RWPE1 (cell line): Measurements from ENCODE around the gene R3HDM1.
"Not testable (repeated sequence)": the region's sequence is repeated elsewhere in the genome, so short reads cannot be mapped to it uniquely, and the experiment has no call there.

Experiments
- CTCF ChIA-PET: fragments of 350-600 bp; sonication (Branson Sonifier 250); formaldehyde crosslinking; extraction: SDS; loops from one replicate; lab custom pipeline; 2021; lab: Yijun Ruan, JAX
- POLR2A ChIA-PET: fragments of 400-600 bp; formaldehyde crosslinking; extraction: SDS; loops from one replicate; lab custom pipeline; 2020; ENCODE audit warnings: antibody characterized with exemption; ENCODE audit not compliant: low non-redundant PET; lab: Yijun Ruan, JAX
- DNase-seq: peaks from one replicate; pipeline ENCODE4 v3.0.0; 2012; ENCODE audit warnings: low spot score
- H3K27ac ChIP-seq: fragments of 450-650 bp; 2 replicates; pipeline ENCODE4 v1.5.1; 2017
- TF ChIP-seq, protein P1 (sequence below): fragments of 450-650 bp; conservative IDR thresholded peaks from 2 replicates; pipeline ENCODE4 v1.5.1; 2017; ENCODE audit warnings: low read depth, mild to moderate bottlenecking

R3HDM1 gene

DNA sequence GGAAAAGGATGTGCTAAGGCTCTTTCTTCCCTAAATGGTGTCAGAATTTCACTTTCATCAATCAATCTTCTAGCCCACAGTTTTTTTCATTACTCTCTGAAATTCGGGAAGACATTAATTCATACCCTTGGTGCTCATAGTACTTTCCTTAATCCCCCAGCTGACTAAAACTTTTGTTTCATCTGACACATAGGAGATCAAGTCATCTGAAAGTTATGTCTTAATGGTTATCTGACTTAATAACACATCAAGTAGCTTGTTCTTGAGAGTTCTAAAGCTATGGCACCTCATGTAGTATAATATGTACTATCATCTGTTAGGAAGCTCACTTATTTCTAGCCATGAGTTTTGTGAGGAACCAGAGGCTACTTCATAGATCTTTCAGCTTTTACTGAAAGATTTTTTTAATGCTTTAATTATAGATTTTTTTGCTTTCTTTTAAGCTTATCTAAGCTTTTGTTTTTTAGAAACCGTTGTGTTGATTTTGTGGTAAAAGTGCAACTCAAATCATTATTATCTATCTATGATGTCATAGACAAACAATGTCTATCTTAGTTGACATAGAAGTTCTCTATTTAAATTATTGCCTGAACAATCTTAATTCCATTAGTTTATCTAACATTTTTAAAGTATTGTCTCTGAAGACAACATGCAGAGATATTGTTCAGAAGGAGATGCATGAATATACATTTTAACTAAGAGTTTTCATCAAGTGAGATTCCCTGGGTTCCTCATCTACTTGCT, 116.7 kb downstream of the R3HDM1 start:
- DNase-seq = no peak
- TF ChIP-seq, protein P1, sequence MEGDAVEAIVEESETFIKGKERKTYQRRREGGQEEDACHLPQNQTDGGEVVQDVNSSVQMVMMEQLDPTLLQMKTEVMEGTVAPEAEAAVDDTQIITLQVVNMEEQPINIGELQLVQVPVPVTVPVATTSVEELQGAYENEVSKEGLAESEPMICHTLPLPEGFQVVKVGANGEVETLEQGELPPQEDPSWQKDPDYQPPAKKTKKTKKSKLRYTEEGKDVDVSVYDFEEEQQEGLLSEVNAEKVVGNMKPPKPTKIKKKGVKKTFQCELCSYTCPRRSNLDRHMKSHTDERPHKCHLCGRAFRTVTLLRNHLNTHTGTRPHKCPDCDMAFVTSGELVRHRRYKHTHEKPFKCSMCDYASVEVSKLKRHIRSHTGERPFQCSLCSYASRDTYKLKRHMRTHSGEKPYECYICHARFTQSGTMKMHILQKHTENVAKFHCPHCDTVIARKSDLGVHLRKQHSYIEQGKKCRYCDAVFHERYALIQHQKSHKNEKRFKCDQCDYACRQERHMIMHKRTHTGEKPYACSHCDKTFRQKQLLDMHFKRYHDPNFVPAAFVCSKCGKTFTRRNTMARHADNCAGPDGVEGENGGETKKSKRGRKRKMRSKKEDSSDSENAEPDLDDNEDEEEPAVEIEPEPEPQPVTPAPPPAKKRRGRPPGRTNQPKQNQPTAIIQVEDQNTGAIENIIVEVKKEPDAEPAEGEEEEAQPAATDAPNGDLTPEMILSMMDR = no peak
- CTCF ChIA-PET = no interaction called here
- H3K27ac ChIP-seq = no peak overlapping the region
- POLR2A ChIA-PET = no interaction called here

DNA sequence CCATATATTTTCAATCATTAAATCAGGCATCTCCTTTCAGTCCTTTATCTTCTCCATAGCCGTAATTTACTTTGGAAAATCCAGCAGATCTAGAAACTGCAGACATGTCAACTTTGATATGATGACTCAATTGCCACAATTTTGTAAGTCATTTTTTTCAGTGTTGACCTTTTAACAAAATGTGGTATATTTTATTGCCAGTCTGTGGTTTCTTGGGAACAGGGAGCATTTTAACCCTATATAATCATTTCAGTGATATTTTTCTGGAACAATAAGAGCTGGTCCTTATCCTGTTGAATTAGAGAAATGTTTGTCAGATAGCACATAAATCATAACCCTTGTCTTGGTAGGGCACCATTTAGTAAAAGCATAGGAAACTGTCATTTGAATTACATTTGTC, 119.4 kb downstream of the R3HDM1 start:
- no peak overlapping the region for H3K27ac ChIP-seq
- no peak for DNase-seq
- TF ChIP-seq, protein P1 = no peak
- ChIA-PET CTCF (no interaction called here), POLR2A (no interaction called here)

DNA sequence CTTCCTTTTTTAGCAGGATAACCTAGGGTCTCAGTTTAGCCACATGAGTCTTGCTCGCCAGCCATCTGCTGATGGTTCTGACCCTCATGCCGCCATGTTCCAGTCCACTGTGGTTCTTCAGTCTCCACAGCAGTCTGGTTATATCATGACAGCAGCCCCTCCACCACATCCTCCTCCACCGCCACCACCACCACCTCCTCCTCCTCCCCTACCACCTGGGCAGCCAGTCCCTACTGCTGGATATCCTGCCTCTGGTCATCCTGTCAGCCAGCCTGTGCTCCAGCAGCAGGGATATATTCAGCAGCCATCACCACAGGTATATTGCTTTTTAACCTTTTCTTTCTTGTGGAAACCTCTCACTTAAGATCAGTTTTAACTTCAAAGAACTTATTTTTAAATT, 120.4 kb downstream of the R3HDM1 start:
- POLR2A ChIA-PET = no interaction called here
- CTCF ChIA-PET = no interaction called here
- no peak overlapping the region for H3K27ac ChIP-seq
- DNase-seq = no peak
- TF ChIP-seq, protein P1 = no peak

DNA sequence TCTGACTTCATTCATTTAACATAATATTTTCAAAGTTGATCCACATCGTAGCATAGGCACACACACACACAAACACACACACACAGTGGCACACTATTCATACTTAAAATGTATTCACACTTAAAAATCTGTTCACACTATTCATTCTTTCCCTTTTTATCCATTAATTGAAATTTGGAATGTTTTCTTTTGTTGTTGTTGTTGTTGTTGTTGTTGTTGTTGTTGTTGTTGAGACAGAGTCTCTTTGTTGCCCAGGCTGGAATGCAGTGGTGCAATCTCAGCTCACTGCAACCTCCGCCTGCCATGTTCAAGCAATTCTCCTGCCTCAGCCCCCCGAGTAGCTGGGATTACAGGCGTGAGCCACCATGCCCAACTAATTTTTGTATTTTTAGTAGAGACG, 123.0 kb downstream of the R3HDM1 start:
- DNase-seq, POLR2A ChIA-PET, CTCF ChIA-PET, H3K27ac ChIP-seq: not testable (repeated sequence)

DNA sequence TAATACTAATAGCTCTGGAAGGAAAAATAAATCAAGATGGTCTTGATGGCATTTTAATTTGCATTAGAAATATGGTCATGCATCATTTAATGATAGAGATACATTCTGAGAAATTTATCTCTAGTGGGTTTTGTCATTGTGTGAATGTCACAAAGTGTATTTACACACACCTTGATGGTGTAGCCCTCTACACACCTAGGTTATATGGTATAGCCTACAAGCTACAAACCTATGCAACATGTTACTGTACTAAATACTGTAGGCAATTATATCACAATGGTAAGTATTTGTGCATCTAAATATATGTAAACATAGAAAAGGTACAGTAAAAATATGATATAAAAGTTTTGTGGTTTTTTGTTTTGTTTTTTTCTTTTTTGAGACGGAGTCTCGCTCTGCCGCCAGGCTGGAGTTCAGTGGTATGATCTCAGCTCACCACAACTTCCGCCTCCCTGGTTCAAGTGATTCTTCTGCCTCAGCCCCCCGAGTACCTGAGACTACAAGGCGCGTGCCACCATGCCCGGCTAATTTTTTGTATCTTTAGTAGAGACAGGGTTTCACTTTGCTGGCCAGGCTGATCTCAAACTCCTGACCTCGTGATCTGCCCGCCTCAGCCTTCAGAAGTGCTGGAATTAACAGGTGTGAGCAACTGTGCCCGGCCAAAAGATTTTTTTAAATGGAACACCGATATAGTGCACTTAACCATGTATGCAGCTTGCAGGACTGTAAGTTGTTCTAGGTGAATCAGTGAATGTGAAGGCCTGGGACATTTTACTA, 126.7 kb downstream of the R3HDM1 start:
- no peak overlapping the region for H3K27ac ChIP-seq
- DNase-seq = no peak

DNA sequence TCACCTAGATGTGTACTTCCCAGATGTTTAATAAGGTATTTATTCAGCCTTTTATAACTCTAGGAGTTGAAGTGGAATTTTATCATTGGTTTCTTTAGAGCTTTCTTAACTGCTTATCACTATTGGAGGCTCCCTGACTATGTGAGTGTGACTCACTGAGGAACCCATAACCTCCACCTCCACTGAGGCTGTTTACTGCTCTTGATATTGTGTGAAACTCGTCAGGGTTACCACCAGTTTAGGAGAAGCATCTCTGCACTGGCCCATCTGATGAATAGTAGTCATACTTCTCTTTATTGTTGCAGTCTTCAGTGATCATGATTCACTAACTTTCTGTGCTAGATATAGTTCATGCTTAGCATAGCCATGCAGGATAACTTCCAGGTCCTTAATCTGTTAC, 130.8 kb downstream of the R3HDM1 start:
- ChIA-PET CTCF (no interaction called here), POLR2A (no interaction called here)
- no peak for DNase-seq
- no peak overlapping the region for H3K27ac ChIP-seq
- TF ChIP-seq, protein P1 = no peak

More for the DNA sequence above, 126.7 kb downstream of the R3HDM1 start:
- TF ChIP-seq, protein P1 = no peak
- ChIA-PET POLR2A (no interaction called here), CTCF (no interaction called here)
